HG03460 (cell line): ENCODE measurements around the gene ANKRD9.

Source experiments
- ATAC-seq: cut with Tn5 transposase; IDR thresholded peaks from one replicate; pipeline ENCODE4 v1.9.1; 2021; ENCODE audit not compliant: unreplicated experiment

Gene ANKRD9

DNA sequence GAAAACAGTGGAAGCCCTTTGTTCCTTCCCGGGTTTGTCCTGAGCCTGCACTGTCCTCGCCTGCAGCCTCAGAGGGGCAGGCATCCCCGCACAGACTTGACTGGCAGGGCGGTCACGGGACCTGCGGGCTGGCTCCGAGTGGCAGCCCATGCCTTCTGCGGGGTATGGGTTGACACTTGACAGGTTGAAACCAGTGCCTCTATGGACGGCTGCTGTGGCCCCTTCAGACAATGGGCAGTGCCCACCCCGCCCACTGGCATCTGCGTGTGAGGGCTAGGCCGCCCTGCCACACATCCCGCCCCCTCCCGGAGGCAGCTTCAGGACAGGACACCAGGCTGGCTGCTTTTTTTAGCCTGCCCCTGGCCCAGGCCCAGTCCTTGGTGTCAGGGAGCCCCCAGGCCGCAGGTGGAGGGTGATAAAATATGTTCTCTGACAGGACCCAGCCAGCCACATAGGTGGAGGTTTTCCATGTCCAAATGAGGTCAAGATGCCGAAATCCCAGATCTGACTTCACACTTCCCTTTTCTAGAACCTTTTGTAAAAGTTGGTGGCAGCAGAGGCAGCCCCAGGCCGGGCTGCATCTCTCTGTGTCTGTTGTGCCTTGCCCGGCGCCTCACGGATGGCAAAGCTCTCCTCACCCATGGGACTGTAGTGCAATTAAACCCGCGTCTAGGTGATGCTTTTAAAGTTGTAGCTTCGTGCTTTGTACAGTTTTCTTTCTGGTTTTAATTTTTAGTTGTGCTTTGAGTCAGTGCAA is 10.0 kb downstream of the ANKRD9 start:
- ATAC-seq = no peak

DNA sequence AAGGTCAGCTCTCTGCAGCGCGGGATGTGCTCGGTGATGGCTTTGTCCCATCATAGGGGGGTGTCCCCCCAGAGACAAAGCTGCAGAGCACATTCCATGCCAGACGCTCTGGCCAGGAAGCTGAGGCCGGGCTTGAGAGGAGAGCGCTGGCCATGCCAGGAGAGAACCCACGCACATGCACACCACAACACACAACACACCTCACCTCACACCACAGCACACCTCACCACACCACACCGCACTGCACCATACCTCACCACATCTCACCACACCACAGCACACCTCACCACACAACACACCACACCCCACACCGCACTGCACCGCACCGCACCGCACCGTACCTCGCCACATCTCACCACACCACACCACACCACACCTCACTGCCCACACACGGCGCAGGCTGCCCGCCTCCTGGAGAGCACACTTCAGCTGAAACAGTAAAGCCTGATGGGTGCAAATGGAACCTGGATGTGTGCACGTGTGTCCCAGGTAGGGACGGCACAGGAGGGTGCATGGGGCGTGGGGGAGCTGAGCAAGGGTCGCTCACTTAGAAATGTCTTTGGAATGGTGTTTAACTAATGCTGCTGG is 10.8 kb downstream of the ANKRD9 start:
- no peak for ATAC-seq

GRCh38 chr14:102497998-102498677 is 11.4 kb downstream of the ANKRD9 start:
- ATAC-seq = no peak

DNA sequence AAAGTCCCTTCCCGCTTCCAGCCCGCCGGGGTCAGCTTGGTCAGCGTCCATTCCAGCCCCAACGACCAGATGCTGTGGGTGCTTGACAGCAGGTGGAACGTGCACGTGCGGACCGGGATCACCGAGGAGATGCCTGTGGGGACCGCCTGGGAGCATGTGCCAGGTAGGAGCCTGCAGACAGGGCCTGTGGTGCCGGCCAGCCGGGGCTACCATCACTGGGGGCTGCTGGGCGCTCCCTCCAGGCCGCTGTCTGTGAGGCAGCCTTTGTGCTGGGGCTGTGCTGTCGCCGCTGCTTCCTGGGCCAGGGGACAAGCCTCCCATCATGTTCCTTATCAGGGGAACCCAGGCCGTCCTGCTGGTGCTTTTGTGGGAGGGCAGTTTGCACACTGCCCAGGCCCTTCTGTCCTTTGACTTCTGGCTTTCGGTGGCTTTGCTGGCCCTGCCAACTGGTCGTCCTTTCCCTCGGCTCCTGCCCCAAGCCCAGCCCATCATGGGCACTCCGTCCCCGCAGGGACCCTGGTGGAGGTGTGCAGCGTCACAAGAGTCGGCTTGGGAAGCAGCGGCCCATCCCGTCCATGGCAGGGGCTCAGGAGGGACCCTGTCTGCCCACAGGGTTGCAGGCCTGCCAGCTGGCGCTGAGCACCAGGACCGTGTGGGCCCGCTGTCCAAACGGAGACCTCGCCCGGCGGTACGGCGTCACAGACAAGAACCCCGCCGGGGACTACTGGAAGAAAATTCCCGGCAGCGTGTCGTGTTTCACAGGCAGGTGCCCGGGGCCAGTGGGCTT is 12.4 kb downstream of the ANKRD9 start:
- no peak for ATAC-seq

GRCh38 chr14:102496331-102496691 is 13.3 kb downstream of the ANKRD9 start:
- ATAC-seq = no peak

GRCh38 chr14:102495491-102496330 is 13.9 kb downstream of the ANKRD9 start:
- ATAC-seq = no peak

DNA sequence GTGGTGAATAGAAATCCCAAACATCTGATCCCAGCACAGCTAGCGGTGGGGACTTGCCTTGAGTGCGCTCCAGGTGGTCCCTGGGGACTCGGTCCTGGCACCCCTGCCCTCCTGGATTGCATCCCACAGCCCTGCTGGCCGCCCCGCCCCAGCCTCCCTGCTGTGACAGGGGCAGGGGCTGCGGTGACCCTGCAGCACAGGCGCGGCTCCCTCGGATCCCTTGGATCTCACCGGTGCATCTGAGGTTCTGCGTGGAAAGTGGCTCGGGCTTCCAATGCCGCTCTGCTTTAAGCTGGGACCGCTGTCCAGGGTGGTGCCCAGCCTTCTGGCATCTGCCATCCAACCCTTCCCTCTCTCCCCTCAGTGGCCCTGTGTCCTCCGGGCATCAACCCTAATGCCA is 16.0 kb downstream of the ANKRD9 start:
- no peak for ATAC-seq

DNA sequence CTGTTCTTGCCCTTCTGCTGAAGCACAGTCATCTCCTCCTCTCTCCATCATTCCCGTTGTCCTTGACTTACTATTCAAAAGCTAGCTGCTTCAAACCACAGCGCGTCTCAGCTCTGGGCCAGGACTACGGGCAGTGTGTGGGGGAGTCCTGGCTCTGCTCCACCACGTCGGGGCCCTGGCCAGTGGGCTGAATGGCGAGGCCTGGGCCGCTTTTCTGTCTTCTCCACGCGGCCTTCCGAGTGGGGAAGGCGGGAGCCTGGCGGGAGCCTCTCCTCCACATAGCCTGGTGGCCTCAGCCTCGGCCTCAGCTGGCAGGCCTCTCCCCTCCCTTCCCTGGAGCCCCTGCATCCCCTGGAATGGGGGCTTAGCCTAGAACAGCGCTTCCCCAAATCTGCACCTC is 16.5 kb downstream of the ANKRD9 start:
- no peak for ATAC-seq

DNA sequence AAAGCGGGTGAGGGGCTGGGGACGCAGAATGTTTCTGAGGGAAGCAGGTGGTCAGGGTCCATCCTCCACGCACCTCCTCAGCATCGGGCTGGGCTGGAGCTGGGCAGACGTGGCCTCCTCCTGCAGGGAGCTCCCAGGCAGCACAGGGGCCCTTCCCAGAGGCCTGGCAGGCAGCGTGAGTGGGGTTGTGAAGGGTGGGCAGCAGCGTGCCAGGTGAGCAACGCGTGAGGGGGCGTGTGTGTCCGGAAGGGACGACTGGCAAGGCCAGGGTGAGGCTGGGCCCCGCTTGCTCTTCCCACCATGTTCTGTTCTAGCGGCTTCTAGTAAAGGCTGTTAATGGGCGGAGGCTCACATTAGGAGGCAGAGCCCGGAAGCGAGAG is 17.1 kb downstream of the ANKRD9 start:
- ATAC-seq = no peak

- ATAC-seq = no peak
Observed at GRCh38 chr14:102491786-102492530, 17.6 kb downstream of the ANKRD9 start.

DNA sequence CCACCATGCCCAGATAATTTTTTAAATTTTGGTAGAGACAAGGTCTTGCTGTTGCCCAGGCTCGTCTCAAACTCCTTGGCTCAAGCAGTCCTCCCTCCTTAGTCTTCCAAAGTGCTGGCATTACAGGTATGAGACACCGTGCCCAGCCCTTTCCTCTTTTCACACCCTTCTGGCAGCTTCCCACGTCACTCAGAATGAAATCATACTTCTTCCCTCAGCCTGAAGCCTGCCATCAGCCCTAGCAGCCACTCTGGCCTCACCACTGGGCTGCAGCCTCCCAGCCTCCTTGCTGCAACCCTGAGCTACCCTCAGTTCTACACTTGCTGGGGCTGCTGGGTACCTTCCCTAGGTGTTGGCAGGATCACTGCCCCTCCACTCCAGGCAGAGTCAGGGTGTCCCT is 18.2 kb downstream of the ANKRD9 start:
- no peak for ATAC-seq

GRCh38 chr14:102490456-102490855 is 19.1 kb downstream of the ANKRD9 start:
- ATAC-seq = no peak

- no peak for ATAC-seq
Observed at GRCh38 chr14:102487204-102487577, 22.4 kb downstream of the ANKRD9 start.

- ATAC-seq = no peak
Observed at GRCh38 chr14:102486513-102487203, 22.9 kb downstream of the ANKRD9 start.

GRCh38 chr14:102485693-102486512 is 23.7 kb downstream of the ANKRD9 start:
- no peak for ATAC-seq

- ATAC-seq = no peak
Observed at GRCh38 chr14:102484316-102484715, 25.3 kb downstream of the ANKRD9 start.

DNA sequence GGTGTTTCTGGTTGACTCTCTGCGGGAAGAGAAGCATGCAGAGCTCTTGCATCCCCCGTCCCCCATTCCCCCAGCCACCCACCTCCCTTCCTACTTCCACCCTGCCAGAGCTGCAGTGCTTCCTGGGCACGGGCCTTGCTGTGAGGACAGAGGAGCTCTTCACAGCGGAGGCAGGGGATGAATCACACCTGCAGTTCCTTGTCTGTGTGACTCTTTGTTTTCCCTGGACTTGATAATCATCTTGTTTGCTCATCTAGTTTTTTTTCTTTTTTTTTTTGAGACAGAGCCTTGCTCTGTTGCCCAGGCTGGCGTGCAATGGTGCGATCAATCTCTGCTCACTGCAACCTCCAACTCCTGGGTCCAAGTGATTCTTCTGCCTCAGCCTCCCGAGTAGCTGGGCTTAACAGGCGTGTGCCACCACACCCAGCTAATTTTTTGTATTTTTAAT is 27.8 kb downstream of the ANKRD9 start:
- no peak for ATAC-seq

GRCh38 chr14:102481371-102481770 is 28.2 kb downstream of the ANKRD9 start:
- ATAC-seq = no peak

- ATAC-seq = no peak
Observed at GRCh38 chr14:102479777-102480176, 29.8 kb downstream of the ANKRD9 start.
